ENCODE measurements around the gene ODC1. TPM values are rescaled to one million over a fixed set of nuclear protein-coding genes. Genes with fewer than 3 reads are reported as not detected.
A peak's percentile ranks its signal among the peaks of the same experiment; 100 is the strongest.

The ODC1 gene
- total RNA-seq, 1 experiment from 2014 or later, result 231 TPM

GRCh38 chr2:10407432-10407831 is 40.7 kb downstream of the ODC1 start (continued):
- TF ChIP-seq SIN3A (IDR thresholded peaks at IDR 0.05; ENCODE audit: low read depth), result no peak
- no peak for TF ChIP-seq REST (IDR thresholded peaks at IDR 0.05; ENCODE audit: low read depth)
- no peak for TF ChIP-seq ATF3 (IDR thresholded peaks at IDR 0.05)
- TF ChIP-seq TCF7L2 (IDR thresholded peaks at IDR 0.05; ENCODE audit: borderline replicate concordance, extremely low read depth, insufficient read depth, insufficient read length), result no peak
- no peak for TF ChIP-seq MAX (IDR thresholded peaks at IDR 0.05)
- no peak for TF ChIP-seq RAD21 (IDR thresholded peaks at IDR 0.05; ENCODE audit: low read depth)
- TF ChIP-seq FOSL1 (IDR thresholded peaks at IDR 0.05; ENCODE audit: low read depth), result no peak
- no peak for TF ChIP-seq SP1 (IDR thresholded peaks at IDR 0.05; ENCODE audit: low read depth)
- TF ChIP-seq POLR2AphosphoS5 (IDR thresholded peaks at IDR 0.05; ENCODE audit: low read depth, low read length), result no peak; the same call in 1 of the 2 replicates
- no peak for TF ChIP-seq ZFX (IDR thresholded peaks at IDR 0.05)

GRCh38 chr2:10406491-10407188 is 41.5 kb downstream of the ODC1 start:
- ChIA-PET POLR2A (no interaction called here), RAD21 (ENCODE audit: low non-redundant PET in 1 of 2, low total read pairs in 2 of 2, uncharacterized antibody in 2 of 2, unreplicated experiment in 2 of 2) (interaction anchor here in 1 of 2 experiments (0.9 kb wide), 1 partner anchor 121 kb away, joined by 3 read pairs; no protein-coding TSS in a partner anchor), CTCF (no interaction called here)
- H3K27ac ChIP-seq (ENCODE audit: low read depth, low read length), result no peak overlapping the region
- H4K20me1 ChIP-seq (ENCODE audit: insufficient read depth), result no peaks in the 10 kb centered on the region
- no peak for DNase-seq (ENCODE audit: low read depth, low spot score)
- H3K9me2 ChIP-seq (ENCODE audit: insufficient read depth), result no peaks in the 10 kb centered on the region
- no TSS peak for BruUV-seq (replicated peaks)
- H3K4me3 ChIP-seq (replicated peaks in 1 of 2; ENCODE audit: low read depth in 1 of 2, low read length in 2 of 2), result no peak overlapping the region
- H2AFZ ChIP-seq (ENCODE audit: low read depth, low read length, poor library complexity, severe bottlenecking), result no peak overlapping the region
- intact Hi-C loops (cut with micrococcal nuclease), result no loop called here
- no peaks in the 10 kb centered on the region for H3K9me3 ChIP-seq (ENCODE audit: control insufficient read depth in 1 of 2, insufficient read depth in 1 of 2, low read depth in 1 of 2, low read length in 2 of 2)
- H3K9ac ChIP-seq (ENCODE audit: low read length), result peak overlapping the region; percentile 63
- peaks cover 22% of the 10 kb centered on the region for H3K79me2 ChIP-seq (ENCODE audit: insufficient read depth, low read length)
- no peaks in the 10 kb centered on the region for H3K27me3 ChIP-seq (ENCODE audit: insufficient read depth, low read length)
- peak overlapping the region; percentile 81 for H3K4me2 ChIP-seq (ENCODE audit: low read length)
- peaks cover 0 to 3% of the 10 kb centered on the region in 2 experiments; a peak in 1 of 4 replicates for H3K36me3 ChIP-seq (ENCODE audit: control insufficient read depth in 1 of 2, insufficient read depth in 2 of 2, low read length in 2 of 2)
- peaks cover 59 to 75% of the 10 kb centered on the region in 2 experiments for H3K4me1 ChIP-seq (ENCODE audit: control insufficient read depth in 1 of 2, insufficient read depth in 2 of 2, low read length in 2 of 2)
- ATAC-seq, result no peak
- no peak for TF ChIP-seq CEBPB (IDR thresholded peaks at IDR 0.05; ENCODE audit: low read depth)
- TF ChIP-seq EZH2phosphoT487 (IDR thresholded peaks at IDR 0.05; ENCODE audit: borderline replicate concordance), result no peak
- TF ChIP-seq YY1 (IDR thresholded peaks at IDR 0.05; ENCODE audit: extremely low read depth, insufficient replicate concordance, low read depth, low read length), result no peak
- TF ChIP-seq CBX3 (IDR thresholded peaks at IDR 0.05; ENCODE audit: low read depth), result no peak
- no peak for TF ChIP-seq CTCF (IDR thresholded peaks at IDR 0.05 in 2 of 3, conservative IDR thresholded peaks at IDR 0.05 in 1 of 3; ENCODE audit: borderline replicate concordance in 1 of 3, insufficient read depth in 1 of 3, low read depth in 2 of 3, low read length in 2 of 3)
- TF ChIP-seq REST (IDR thresholded peaks at IDR 0.05; ENCODE audit: low read depth), result no peak
- no peak for TF ChIP-seq RAD21 (IDR thresholded peaks at IDR 0.05; ENCODE audit: low read depth)
